Ascending aorta (tissue), 2 donors: ENCODE results near the gene TSPAN18. TPM values are rescaled to one million over a fixed set of nuclear protein-coding genes. Genes with fewer than 3 reads are reported as not detected.

ENCODE experiments used
- DNase-seq, 2 donors: peaks; one replicate each; pipeline ENCODE4 v3.0.0-alpha.2; 2019; ENCODE audit warnings: low spot score in 2 of 2
- H3K27ac ChIP-seq, 2 donors: fragments of 200-600 bp; sonication (generic); one replicate each; pipeline ENCODE4 v1.5.1; 2016 to 2017; ENCODE audit warnings: mild to moderate bottlenecking in 1 of 2
- H3K27me3 ChIP-seq: fragments of 200-600 bp; sonication (generic); one replicate; pipeline ENCODE4 v1.5.1; 2017
- H3K36me3 ChIP-seq, 2 donors: fragments of 200-600 bp; sonication (generic); one replicate each; pipeline ENCODE4 v1.5.1; 2016
- H3K4me1 ChIP-seq, 2 donors: fragments of 200-600 bp; sonication (generic); one replicate each; pipeline ENCODE4 v1.5.1; 2016 to 2017; ENCODE audit warnings: mild to moderate bottlenecking in 1 of 2
- H3K4me3 ChIP-seq, 2 donors: fragments of 200-600 bp; sonication (generic); one replicate each; pipeline ENCODE4 v1.5.1; 2016 to 2017; ENCODE audit warnings: mild to moderate bottlenecking in 1 of 2
- H3K9me3 ChIP-seq, 2 donors: fragments of 200-600 bp; sonication (generic); one replicate each; pipeline ENCODE4 v1.5.1; 2016
- CTCF ChIP-seq, 3 experiments: fragments of 200-600 bp in 2 of 3; fragments of 450-650 bp in 1 of 3; sonication (generic) in 2 of 3; IDR thresholded peaks; one replicate each; pipeline ENCODE4 v1.5.1; 2016 to 2019; ENCODE audit warnings: antibody characterized with exemption in 3 of 3, mild to moderate bottlenecking in 1 of 3, moderate library complexity in 1 of 3
- intact Hi-C: fragments of 100-400 bp; cut with DNase I; formaldehyde crosslinking; loops from one replicate; pipeline ENCODE4 v1.15.1; 2023
- total RNA-seq: library from RNA; depleted of rRNA; stranded (reverse); fragments of >200 nt; gene quantifications from one replicate; pipeline ENCODE4 v1.1.0, GENCODE V29; 2016

The TSPAN18 gene
- total RNA-seq, 1 donor from 2014 or later = 21.3 TPM

GRCh38 chr11:44930588-44931302 is 204.0 kb downstream of the TSPAN18 start:
- Histone ChIP-seq H3K4me3 (no peak overlapping the region), H3K27me3 (no peaks in the 10 kb centered on the region), H3K36me3 (peaks cover 0 to 6% of the 10 kb centered on the region in 2 donors), H3K27ac (no peak overlapping the region), H3K4me1 (no peaks in the 10 kb centered on the region), H3K9me3 (no peaks in the 10 kb centered on the region)
- DNase-seq = no peak
- intact Hi-C loops = no loop called here
- no peak for TF ChIP-seq CTCF (IDR thresholded peaks at IDR 0.05)

- Histone ChIP-seq H3K27me3 (no peaks in the 10 kb centered on the region), H3K27ac (no peak overlapping the region), H3K36me3 (peaks cover 0 to 6% of the 10 kb centered on the region in 2 donors), H3K4me1 (no peaks in the 10 kb centered on the region), H3K9me3 (no peaks in the 10 kb centered on the region), H3K4me3 (no peak overlapping the region)
- intact Hi-C loops = no loop called here
- no peak for TF ChIP-seq CTCF (IDR thresholded peaks at IDR 0.05)
- no peak for DNase-seq
Observed at GRCh38 chr11:44931466-44931865, 204.7 kb downstream of the TSPAN18 start.

GRCh38 chr11:44934110-44934509 is 207.3 kb downstream of the TSPAN18 start:
- Histone ChIP-seq H3K27ac (no peak overlapping the region), H3K4me1 (no peaks in the 10 kb centered on the region), H3K27me3 (no peaks in the 10 kb centered on the region), H3K36me3 (peaks cover 4 to 6% of the 10 kb centered on the region in 2 donors), H3K4me3 (no peak overlapping the region), H3K9me3 (no peaks in the 10 kb centered on the region)
- no peak for DNase-seq
- intact Hi-C loops = no loop called here
- TF ChIP-seq CTCF (IDR thresholded peaks at IDR 0.05) = no peak

GRCh38 chr11:44934735-44935250 is 208.0 kb downstream of the TSPAN18 start:
- H3K4me3 ChIP-seq = no peak overlapping the region
- no peak for DNase-seq
- intact Hi-C loops = loop anchor here (5.0 kb wide), 1 partner anchor 398 kb away; no protein-coding TSS in a partner anchor
- H3K9me3 ChIP-seq = no peaks in the 10 kb centered on the region
- H3K36me3 ChIP-seq = peaks cover 4 to 6% of the 10 kb centered on the region in 2 donors
- no peaks in the 10 kb centered on the region for H3K27me3 ChIP-seq
- TF ChIP-seq CTCF (IDR thresholded peaks at IDR 0.05) = no peak
- H3K27ac ChIP-seq = no peak overlapping the region
- no peaks in the 10 kb centered on the region for H3K4me1 ChIP-seq

- H3K9me3 ChIP-seq = no peaks in the 10 kb centered on the region
- no peak overlapping the region for H3K4me3 ChIP-seq
- H3K4me1 ChIP-seq = no peaks in the 10 kb centered on the region
- H3K36me3 ChIP-seq = peaks cover 4 to 6% of the 10 kb centered on the region in 2 donors
- no peaks in the 10 kb centered on the region for H3K27me3 ChIP-seq
- DNase-seq = peak; percentile 26 to 86
- no peak overlapping the region for H3K27ac ChIP-seq
- intact Hi-C loops = loop anchor here (1.0 to 5.0 kb wide), 2 partner anchors 167 to 396 kb away; no protein-coding TSS in a partner anchor
- peak; percentile 93 to 95 (median 95) for TF ChIP-seq CTCF (IDR thresholded peaks at IDR 0.05)
Observed at GRCh38 chr11:44936525-44936924, 209.8 kb downstream of the TSPAN18 start.
